Measurements from ENCODE around the gene AMD1.

DNA sequence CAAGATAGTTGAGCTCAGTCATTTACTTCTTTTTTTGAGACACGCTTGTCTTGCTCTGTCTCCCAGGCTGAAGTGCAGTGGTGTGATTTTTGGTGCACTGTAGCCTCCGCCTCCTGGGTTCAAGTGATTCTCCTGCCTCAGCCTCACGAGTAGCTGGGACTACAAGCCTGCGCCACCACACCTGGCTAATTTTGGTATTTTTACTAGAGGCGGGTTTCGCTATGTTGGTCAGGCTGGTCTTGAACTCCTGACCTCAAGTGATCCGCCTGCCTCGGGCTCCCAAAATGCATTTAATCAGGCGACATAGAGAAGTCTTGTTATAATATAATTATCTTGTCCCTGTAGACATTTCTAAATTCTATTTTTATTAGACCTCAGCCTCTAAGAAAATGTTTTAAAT lies 6.1 kb downstream of the AMD1 start:
- no peak for TF ChIP-seq BCL11A (IDR thresholded peaks at IDR 0.05; ENCODE audit: low read depth, low read length)
- no peak for TF ChIP-seq RAD21 (IDR thresholded peaks at IDR 0.05; ENCODE audit: insufficient read depth, low read depth, low read length)
- no peak for TF ChIP-seq POLR2AphosphoS5 (IDR thresholded peaks at IDR 0.05; ENCODE audit: low read length)
- TF ChIP-seq, protein P1, sequence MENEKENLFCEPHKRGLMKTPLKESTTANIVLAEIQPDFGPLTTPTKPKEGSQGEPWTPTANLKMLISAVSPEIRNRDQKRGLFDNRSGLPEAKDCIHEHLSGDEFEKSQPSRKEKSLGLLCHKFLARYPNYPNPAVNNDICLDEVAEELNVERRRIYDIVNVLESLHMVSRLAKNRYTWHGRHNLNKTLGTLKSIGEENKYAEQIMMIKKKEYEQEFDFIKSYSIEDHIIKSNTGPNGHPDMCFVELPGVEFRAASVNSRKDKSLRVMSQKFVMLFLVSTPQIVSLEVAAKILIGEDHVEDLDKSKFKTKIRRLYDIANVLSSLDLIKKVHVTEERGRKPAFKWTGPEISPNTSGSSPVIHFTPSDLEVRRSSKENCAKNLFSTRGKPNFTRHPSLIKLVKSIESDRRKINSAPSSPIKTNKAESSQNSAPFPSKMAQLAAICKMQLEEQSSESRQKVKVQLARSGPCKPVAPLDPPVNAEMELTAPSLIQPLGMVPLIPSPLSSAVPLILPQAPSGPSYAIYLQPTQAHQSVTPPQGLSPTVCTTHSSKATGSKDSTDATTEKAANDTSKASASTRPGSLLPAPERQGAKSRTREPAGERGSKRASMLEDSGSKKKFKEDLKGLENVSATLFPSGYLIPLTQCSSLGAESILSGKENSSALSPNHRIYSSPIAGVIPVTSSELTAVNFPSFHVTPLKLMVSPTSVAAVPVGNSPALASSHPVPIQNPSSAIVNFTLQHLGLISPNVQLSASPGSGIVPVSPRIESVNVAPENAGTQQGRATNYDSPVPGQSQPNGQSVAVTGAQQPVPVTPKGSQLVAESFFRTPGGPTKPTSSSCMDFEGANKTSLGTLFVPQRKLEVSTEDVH (IDR thresholded peaks at IDR 0.05; ENCODE audit: low read depth, partially characterized antibody), result no peak
- TF ChIP-seq SUPT20H (IDR thresholded peaks at IDR 0.05; ENCODE audit: borderline replicate concordance, control insufficient read depth, low read depth, low read length), result no peak
- TF ChIP-seq POLR2A (IDR thresholded peaks at IDR 0.05; ENCODE audit: low read depth, low read length), result no peak
- TF ChIP-seq CBX3 (IDR thresholded peaks at IDR 0.05; ENCODE audit: borderline replicate concordance, low read depth), result no peak
- no peak for TF ChIP-seq CTCF (IDR thresholded peaks at IDR 0.05 in 2 of 3, conservative IDR thresholded peaks at IDR 0.05 in 1 of 3; ENCODE audit: control insufficient read depth in 2 of 3, extremely low read depth in 1 of 3, insufficient read depth in 1 of 3, low read depth in 3 of 3, low read length in 3 of 3)
- TF ChIP-seq ESRRA (IDR thresholded peaks at IDR 0.05; ENCODE audit: low read length), result no peak

Data from GM12878 (cell line).